PC-3 (cell line): ENCODE measurements around the gene ERI3. TPM values are rescaled to one million over a fixed set of nuclear protein-coding genes. Genes with fewer than 3 reads are reported as not detected.

ENCODE experiments used
- ATAC-seq: fragments of 200-7000 bp; cut with Tn5 transposase; 2 replicates; pipeline ENCODE4 v1.9.1; 2020; ENCODE audit warnings: mild to moderate bottlenecking, moderate library complexity
- BruUV-seq: library from RNA; stranded (reverse); fragments of 400-500 nt; replicated peaks from 2 replicates; lab custom pipeline; 2021; lab: Mats Ljungman, UMichigan
- CTCF ChIA-PET: fragments of 300-600 bp; sonication (Branson Sonifier 250); formaldehyde crosslinking; loops from one replicate; lab custom pipeline; 2022; ENCODE audit warnings: antibody characterized with exemption; lab: Charles Lee
- POLR2A ChIA-PET: fragments of 300-600 bp; sonication (Branson Sonifier 250); formaldehyde crosslinking; loops from one replicate; lab custom pipeline; 2022; ENCODE audit warnings: antibody characterized with exemption; ENCODE audit not compliant: unreplicated experiment; lab: Charles Lee
- DNase-seq: peaks from one replicate; pipeline ENCODE4 v3.0.0-alpha.2; 2015
- H2AFZ ChIP-seq: fragments of 300-600 bp; sonication (generic); 2 replicates; pipeline ENCODE4 v1.6.0; 2016; ENCODE audit warnings: antibody characterized with exemption, low read length
- H3F3A ChIP-seq: fragments of 300-600 bp; sonication (generic); one replicate; pipeline ENCODE4 v1.6.0; 2017; ENCODE audit warnings: antibody characterized with exemption, low read length, control low read depth, mild to moderate bottlenecking; ENCODE audit not compliant: unreplicated experiment
- H3K27ac ChIP-seq: fragments of 300-600 bp; sonication (generic); 2 replicates; pipeline ENCODE4 v1.5.1; 2016; ENCODE audit warnings: mild to moderate bottlenecking, low read length
- H3K27me3 ChIP-seq: fragments of 300-600 bp; sonication (generic); 2 replicates; pipeline ENCODE4 v1.6.1; 2016; ENCODE audit warnings: low read length, mixed read lengths
- H3K36me3 ChIP-seq: fragments of 300-600 bp; sonication (generic); 2 replicates; pipeline ENCODE4 v1.6.1; 2016; ENCODE audit warnings: low read depth, mixed run types, low read length, mixed read lengths
- H3K4me1 ChIP-seq: fragments of 300-600 bp; sonication (generic); 2 replicates; pipeline ENCODE4 v1.5.1; 2016; ENCODE audit warnings: low read length; ENCODE audit not compliant: insufficient read depth
- H3K4me2 ChIP-seq: fragments of 300-600 bp; sonication (generic); 2 replicates; pipeline ENCODE4 v1.6.0; 2016; ENCODE audit warnings: low read length
- H3K4me3 ChIP-seq: fragments of 300-600 bp; sonication (generic); 2 replicates; pipeline ENCODE4 v1.5.1; 2016; ENCODE audit warnings: mild to moderate bottlenecking, low read length, mixed read lengths
- H3K79me2 ChIP-seq: fragments of 300-600 bp; sonication (generic); 2 replicates; pipeline ENCODE4 v1.6.1; 2017; ENCODE audit warnings: low read length, mixed read lengths
- H3K9ac ChIP-seq: fragments of 300-600 bp; sonication (generic); 2 replicates; pipeline ENCODE4 v1.6.0; 2016; ENCODE audit warnings: mild to moderate bottlenecking, low read length
- H3K9me2 ChIP-seq: fragments of 300-600 bp; sonication (generic); replicated peaks from 2 replicates; pipeline ENCODE4 v1.6.1; 2016; ENCODE audit warnings: mixed run types, low read length, mixed read lengths
- H3K9me3 ChIP-seq: fragments of 300-600 bp; sonication (generic); 2 replicates; pipeline ENCODE4 v1.6.1; 2016; ENCODE audit warnings: low read length, mixed read lengths
- H4K20me1 ChIP-seq: fragments of 300-600 bp; sonication (generic); 2 replicates; pipeline ENCODE4 v1.6.1; 2016; ENCODE audit warnings: low read length, mixed read lengths
- EZH2 ChIP-seq: fragments of 300-600 bp; sonication (generic); IDR thresholded peaks from one replicate; pipeline ENCODE4 v1.6.1; 2017; ENCODE audit warnings: antibody characterized with exemption, mild to moderate bottlenecking, low read length; ENCODE audit not compliant: unreplicated experiment
- EZH2phosphoT487 ChIP-seq: fragments of 300-600 bp; sonication (generic); IDR thresholded peaks from 2 replicates; pipeline ENCODE4 v1.6.1; 2018; ENCODE audit warnings: mild to moderate bottlenecking, antibody characterized with exemption, low read length, borderline replicate concordance
- intact Hi-C: fragments of 100-400 bp; cut with micrococcal nuclease; formaldehyde crosslinking; loops from 2 replicates; pipeline ENCODE4 v1.9.0; 2023
- total RNA-seq: library from RNA; depleted of rRNA; stranded (reverse); fragments of >200 nt; gene quantifications from 2 replicates; pipeline ENCODE4 v1.2.3, GENCODE V29; 2014
- TF ChIP-seq, protein P1 (sequence below): fragments of 300-600 bp; sonication (generic); conservative IDR thresholded peaks from 2 replicates; pipeline ENCODE4 v1.5.1; 2017; ENCODE audit warnings: antibody characterized with exemption, low read depth, mild to moderate bottlenecking, low read length

The ERI3 gene
- total RNA-seq, 1 experiment from 2014 or later, result 138 TPM

DNA sequence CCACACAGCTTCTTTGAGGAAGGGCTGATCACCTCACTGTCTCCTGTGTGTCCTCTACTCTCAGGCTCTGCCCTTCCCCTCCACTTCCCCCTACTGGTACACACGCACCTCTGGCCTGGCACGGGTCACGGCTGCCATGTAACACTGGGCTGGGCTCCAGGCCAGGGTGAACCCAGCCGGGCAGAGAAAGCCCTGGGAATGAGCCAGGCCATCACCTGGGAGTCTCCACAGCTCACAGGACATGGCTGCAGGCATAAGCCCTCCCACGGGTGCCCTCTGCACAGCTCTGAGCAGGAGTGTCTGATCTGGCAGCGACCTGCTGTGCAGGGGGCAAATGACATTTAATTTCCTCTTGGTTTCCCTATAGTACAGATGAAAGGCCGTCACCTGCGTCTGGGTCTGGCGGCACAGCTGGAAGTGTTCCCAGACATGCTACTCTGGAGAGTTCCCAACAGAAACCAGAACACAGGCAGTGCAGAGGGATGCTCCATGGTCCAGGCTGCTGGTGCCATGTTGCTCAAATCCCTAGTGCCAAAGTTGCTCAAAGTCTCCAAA lies 61.2 kb downstream of the ERI3 start:
- ChIA-PET POLR2A (interaction anchor here (0.6 kb wide), 1 partner anchor 1304 kb away, joined by 3 read pairs; no protein-coding TSS in a partner anchor), CTCF (no interaction called here)
- Histone ChIP-seq H3K4me1 (no peaks in the 10 kb centered on the region), H3K4me3 (no peak overlapping the region), H3F3A (no peaks in the 10 kb centered on the region), H3K27ac (no peak overlapping the region), H3K9ac (no peak overlapping the region), H3K27me3 (no peaks in the 10 kb centered on the region), H3K9me3 (no peaks in the 10 kb centered on the region), H3K9me2 (no peaks in the 10 kb centered on the region), H4K20me1 (no peaks in the 10 kb centered on the region), H3K36me3 (peaks cover 15% of the 10 kb centered on the region), H3K79me2 (no peaks in the 10 kb centered on the region), H2AFZ (no peak overlapping the region), H3K4me2 (no peak overlapping the region)
- ATAC-seq (no peak), DNase-seq (no peak)
- intact Hi-C loops, result no loop called here
- TF ChIP-seq, protein P1, sequence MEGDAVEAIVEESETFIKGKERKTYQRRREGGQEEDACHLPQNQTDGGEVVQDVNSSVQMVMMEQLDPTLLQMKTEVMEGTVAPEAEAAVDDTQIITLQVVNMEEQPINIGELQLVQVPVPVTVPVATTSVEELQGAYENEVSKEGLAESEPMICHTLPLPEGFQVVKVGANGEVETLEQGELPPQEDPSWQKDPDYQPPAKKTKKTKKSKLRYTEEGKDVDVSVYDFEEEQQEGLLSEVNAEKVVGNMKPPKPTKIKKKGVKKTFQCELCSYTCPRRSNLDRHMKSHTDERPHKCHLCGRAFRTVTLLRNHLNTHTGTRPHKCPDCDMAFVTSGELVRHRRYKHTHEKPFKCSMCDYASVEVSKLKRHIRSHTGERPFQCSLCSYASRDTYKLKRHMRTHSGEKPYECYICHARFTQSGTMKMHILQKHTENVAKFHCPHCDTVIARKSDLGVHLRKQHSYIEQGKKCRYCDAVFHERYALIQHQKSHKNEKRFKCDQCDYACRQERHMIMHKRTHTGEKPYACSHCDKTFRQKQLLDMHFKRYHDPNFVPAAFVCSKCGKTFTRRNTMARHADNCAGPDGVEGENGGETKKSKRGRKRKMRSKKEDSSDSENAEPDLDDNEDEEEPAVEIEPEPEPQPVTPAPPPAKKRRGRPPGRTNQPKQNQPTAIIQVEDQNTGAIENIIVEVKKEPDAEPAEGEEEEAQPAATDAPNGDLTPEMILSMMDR, result no peak
- no peak for TF ChIP-seq EZH2phosphoT487
- no TSS peak for BruUV-seq

DNA sequence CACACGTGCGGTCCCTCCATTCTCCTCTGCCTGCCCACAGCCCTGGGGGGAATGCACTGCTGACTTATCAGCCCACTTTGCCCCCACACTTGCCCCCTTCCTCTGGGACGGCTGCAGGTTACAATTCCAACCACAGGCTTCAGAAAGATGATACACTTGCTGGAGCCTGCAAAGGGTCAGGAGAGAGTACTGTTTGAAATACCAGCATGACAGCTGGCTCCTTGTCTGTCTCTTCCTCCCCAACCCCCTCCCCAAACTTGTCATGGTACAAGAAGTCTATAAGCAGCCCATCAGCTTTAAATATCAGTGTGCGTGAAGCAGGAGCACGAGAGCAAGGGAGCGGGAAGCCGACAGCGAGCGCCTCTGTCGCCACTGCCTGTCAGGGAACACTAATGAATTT lies 62.4 kb downstream of the ERI3 start:
- Histone ChIP-seq H3K9me2 (no peaks in the 10 kb centered on the region), H3F3A (no peaks in the 10 kb centered on the region), H3K9ac (no peak overlapping the region), H3K4me2 (no peak overlapping the region), H3K4me3 (no peak overlapping the region), H3K27ac (no peak overlapping the region), H3K27me3 (no peaks in the 10 kb centered on the region), H3K79me2 (no peaks in the 10 kb centered on the region), H2AFZ (no peak overlapping the region), H4K20me1 (no peaks in the 10 kb centered on the region), H3K9me3 (no peaks in the 10 kb centered on the region), H3K36me3 (peaks cover 15% of the 10 kb centered on the region), H3K4me1 (no peaks in the 10 kb centered on the region)
- ChIA-PET CTCF (no interaction called here), POLR2A (no interaction called here)
- TF ChIP-seq EZH2phosphoT487 (no peak), EZH2 (no peak)
- TF ChIP-seq, protein P1, result no peak
- BruUV-seq, result no TSS peak
- ATAC-seq (no peak), DNase-seq (no peak)
- intact Hi-C loops, result no loop called here

DNA sequence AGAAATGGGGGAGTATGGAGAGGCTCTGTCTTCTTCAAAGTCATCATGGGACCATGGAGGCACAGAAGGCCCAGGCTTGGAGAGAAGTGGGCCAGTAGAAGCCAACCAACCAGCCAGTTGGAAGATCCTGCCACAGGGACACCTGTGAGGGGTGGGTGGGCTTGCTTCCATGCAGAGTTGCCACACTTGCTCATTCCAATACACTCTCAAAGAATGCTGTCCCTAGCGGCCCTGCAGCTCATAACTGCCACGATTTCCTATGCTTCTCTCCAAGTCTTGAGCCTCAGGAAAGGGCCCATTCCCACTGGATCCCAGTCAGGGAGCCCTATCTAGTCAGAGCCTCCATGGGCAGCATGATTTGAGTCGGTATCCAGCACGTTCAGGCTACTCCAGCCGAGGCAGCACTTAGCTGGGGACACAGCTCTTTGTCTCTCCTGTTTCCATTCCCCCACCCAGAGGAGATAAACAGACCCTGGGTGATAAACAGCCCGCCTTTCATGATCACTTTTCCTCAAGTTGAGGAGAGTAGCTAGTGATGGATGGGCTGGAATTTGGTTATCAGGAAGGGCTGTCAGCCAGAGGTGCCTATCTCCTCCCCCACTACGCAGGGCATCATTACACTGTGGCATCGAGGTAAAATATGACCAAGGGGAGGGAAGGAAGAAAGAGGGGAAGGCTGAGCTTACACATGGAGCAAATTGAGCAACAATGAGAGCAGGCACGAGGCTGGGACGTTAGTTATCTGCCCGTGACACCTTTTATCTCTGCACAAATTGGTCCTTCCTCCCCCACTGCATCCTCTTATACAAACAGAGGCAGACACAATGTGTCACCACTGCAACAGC lies 64.6 kb downstream of the ERI3 start:
- no peak for ATAC-seq

More for the DNA sequence above, 64.6 kb downstream of the ERI3 start:
- H3K4me3 ChIP-seq, result no peak overlapping the region
- no peaks in the 10 kb centered on the region for H3F3A ChIP-seq
- intact Hi-C loops, result no loop called here
- no peak overlapping the region for H3K4me2 ChIP-seq
- H4K20me1 ChIP-seq, result no peaks in the 10 kb centered on the region
- DNase-seq, result no peak
- H3K36me3 ChIP-seq, result peaks cover 2% of the 10 kb centered on the region; the same call in 1 of the 2 replicates
- H3K27me3 ChIP-seq, result no peaks in the 10 kb centered on the region
- no peaks in the 10 kb centered on the region for H3K9me3 ChIP-seq
- no peak overlapping the region for H2AFZ ChIP-seq
- POLR2A ChIA-PET, result no interaction called here
- no peak for TF ChIP-seq EZH2phosphoT487
- no peak for TF ChIP-seq EZH2
- TF ChIP-seq, protein P1, result no peak
- CTCF ChIA-PET, result no interaction called here
- no peak overlapping the region for H3K27ac ChIP-seq
- no peaks in the 10 kb centered on the region for H3K9me2 ChIP-seq
- BruUV-seq, result no TSS peak
- no peak overlapping the region for H3K9ac ChIP-seq
- H3K79me2 ChIP-seq, result no peaks in the 10 kb centered on the region
- H3K4me1 ChIP-seq, result no peaks in the 10 kb centered on the region
